Nephron progenitor cell (in vitro differentiated cells): ENCODE data around the gene SPINT4.

Source experiments
- DNase-seq: peaks from one replicate; pipeline ENCODE4 v3.0.0; 2021
- H3K27ac Mint-ChIP-seq: 2 replicates; pipeline ENCODE4 v1.8.0; 2021; ENCODE audit warnings: mild to moderate bottlenecking, moderate library complexity, mixed read lengths
- H3K27me3 Mint-ChIP-seq: 2 replicates; pipeline ENCODE4 v1.8.0; 2021; ENCODE audit warnings: mild to moderate bottlenecking, low read depth, mixed read lengths; ENCODE audit not compliant: poor library complexity
- H3K36me3 Mint-ChIP-seq: 2 replicates; pipeline ENCODE4 v1.8.0; 2021; ENCODE audit warnings: low read depth, mixed read lengths
- H3K4me1 Mint-ChIP-seq: 2 replicates; pipeline ENCODE4 v1.8.0; 2021; ENCODE audit warnings: mixed read lengths
- H3K4me3 Mint-ChIP-seq: 2 replicates; pipeline ENCODE4 v1.8.0; 2021; ENCODE audit warnings: mild to moderate bottlenecking, moderate library complexity, mixed read lengths
- H3K9me3 Mint-ChIP-seq: 2 replicates; pipeline ENCODE4 v1.8.0; 2021; ENCODE audit warnings: mild to moderate bottlenecking, moderate library complexity, mixed read lengths
- CTCF ChIP-seq: fragments of 200-600 bp; sonication (generic); IDR thresholded peaks from 2 replicates; pipeline ENCODE4 v1.5.0; 2021; ENCODE audit warnings: antibody characterized with exemption

Gene SPINT4

GRCh38 chr20:45765980-45766379, 43.8 kb downstream of the SPINT4 start:
- H3K27ac Mint-ChIP-seq, result no peak overlapping the region
- H3K9me3 Mint-ChIP-seq, result peaks cover 4% of the 10 kb centered on the region
- H3K4me1 Mint-ChIP-seq, result peaks cover 10% of the 10 kb centered on the region
- TF ChIP-seq CTCF, result no peak
- H3K27me3 Mint-ChIP-seq, result peaks cover 10% of the 10 kb centered on the region
- H3K36me3 Mint-ChIP-seq, result no peaks in the 10 kb centered on the region
- H3K4me3 Mint-ChIP-seq, result no peak overlapping the region
- no peak for DNase-seq

GRCh38 chr20:45768479-45768878, 46.3 kb downstream of the SPINT4 start:
- TF ChIP-seq CTCF, result no peak
- no peak overlapping the region for H3K27ac Mint-ChIP-seq
- peaks cover 13% of the 10 kb centered on the region for H3K27me3 Mint-ChIP-seq
- no peaks in the 10 kb centered on the region for H3K36me3 Mint-ChIP-seq
- H3K9me3 Mint-ChIP-seq, result no peaks in the 10 kb centered on the region
- H3K4me1 Mint-ChIP-seq, result peaks cover 30% of the 10 kb centered on the region
- DNase-seq, result no peak
- no peak overlapping the region for H3K4me3 Mint-ChIP-seq

GRCh38 chr20:45771182-45771759, 49.1 kb downstream of the SPINT4 start:
- no peaks in the 10 kb centered on the region for H3K36me3 Mint-ChIP-seq
- peaks cover 13% of the 10 kb centered on the region for H3K27me3 Mint-ChIP-seq
- H3K4me3 Mint-ChIP-seq, result no peak overlapping the region
- H3K4me1 Mint-ChIP-seq, result peaks cover 24% of the 10 kb centered on the region
- TF ChIP-seq CTCF, result peak; percentile 95
- peak overlapping the region; percentile 87 for H3K27ac Mint-ChIP-seq
- DNase-seq, result peak; percentile 86
- H3K9me3 Mint-ChIP-seq, result no peaks in the 10 kb centered on the region

- no peak overlapping the region for H3K27ac Mint-ChIP-seq
- peaks cover 22% of the 10 kb centered on the region for H3K4me1 Mint-ChIP-seq
- peaks cover 13% of the 10 kb centered on the region for H3K27me3 Mint-ChIP-seq
- H3K9me3 Mint-ChIP-seq, result no peaks in the 10 kb centered on the region
- no peak for TF ChIP-seq CTCF
- H3K4me3 Mint-ChIP-seq, result no peak overlapping the region
- no peak for DNase-seq
- H3K36me3 Mint-ChIP-seq, result no peaks in the 10 kb centered on the region
Measured at GRCh38 chr20:45772693-45773092, 50.5 kb downstream of the SPINT4 start.

GRCh38 chr20:45774945-45775344, 52.8 kb downstream of the SPINT4 start:
- no peak overlapping the region for H3K27ac Mint-ChIP-seq
- H3K36me3 Mint-ChIP-seq, result no peaks in the 10 kb centered on the region
- H3K4me3 Mint-ChIP-seq, result no peak overlapping the region
- peaks cover 22% of the 10 kb centered on the region for H3K4me1 Mint-ChIP-seq
- H3K9me3 Mint-ChIP-seq, result no peaks in the 10 kb centered on the region
- TF ChIP-seq CTCF, result no peak
- peaks cover 9% of the 10 kb centered on the region for H3K27me3 Mint-ChIP-seq
- no peak for DNase-seq

- H3K36me3 Mint-ChIP-seq, result no peaks in the 10 kb centered on the region
- no peak for TF ChIP-seq CTCF
- H3K4me1 Mint-ChIP-seq, result peaks cover 25% of the 10 kb centered on the region
- no peak for DNase-seq
- no peaks in the 10 kb centered on the region for H3K9me3 Mint-ChIP-seq
- peaks cover 9% of the 10 kb centered on the region for H3K27me3 Mint-ChIP-seq
- H3K27ac Mint-ChIP-seq, result no peak overlapping the region
- H3K4me3 Mint-ChIP-seq, result no peak overlapping the region
Measured at GRCh38 chr20:45775411-45775810, 53.3 kb downstream of the SPINT4 start.
